ENCODE data around the gene PPM1J. TPM values are rescaled to one million over a fixed set of nuclear protein-coding genes. Genes with fewer than 3 reads are reported as not detected.

The PPM1J gene
- total and polyA plus RNA-seq, 2 of the 8 experiments (the other 6 are each of a cell fraction or from before 2014, with no cell fraction given): 19.4 to 31.6 TPM

DNA sequence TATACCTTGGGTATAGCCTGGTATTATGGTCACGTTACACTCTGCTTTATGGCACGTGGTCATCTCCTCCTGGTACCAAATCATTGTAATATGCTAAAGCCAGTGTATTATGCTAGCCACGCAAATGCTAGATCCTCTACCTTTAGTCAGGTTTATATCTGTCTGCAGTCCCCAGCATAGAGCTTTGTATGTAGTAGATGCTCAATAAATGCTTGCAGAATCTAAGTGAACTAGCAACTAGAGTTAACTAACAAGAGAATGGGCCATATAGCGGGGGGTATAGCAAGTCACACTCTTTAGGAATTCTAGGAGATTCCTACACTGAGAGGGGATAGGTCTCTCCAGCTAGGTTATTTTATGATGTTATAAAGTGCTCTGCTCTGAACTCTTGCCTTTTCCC lies 37.6 kb downstream of the PPM1J start (continued):
- TF ChIP-seq, protein P1, sequence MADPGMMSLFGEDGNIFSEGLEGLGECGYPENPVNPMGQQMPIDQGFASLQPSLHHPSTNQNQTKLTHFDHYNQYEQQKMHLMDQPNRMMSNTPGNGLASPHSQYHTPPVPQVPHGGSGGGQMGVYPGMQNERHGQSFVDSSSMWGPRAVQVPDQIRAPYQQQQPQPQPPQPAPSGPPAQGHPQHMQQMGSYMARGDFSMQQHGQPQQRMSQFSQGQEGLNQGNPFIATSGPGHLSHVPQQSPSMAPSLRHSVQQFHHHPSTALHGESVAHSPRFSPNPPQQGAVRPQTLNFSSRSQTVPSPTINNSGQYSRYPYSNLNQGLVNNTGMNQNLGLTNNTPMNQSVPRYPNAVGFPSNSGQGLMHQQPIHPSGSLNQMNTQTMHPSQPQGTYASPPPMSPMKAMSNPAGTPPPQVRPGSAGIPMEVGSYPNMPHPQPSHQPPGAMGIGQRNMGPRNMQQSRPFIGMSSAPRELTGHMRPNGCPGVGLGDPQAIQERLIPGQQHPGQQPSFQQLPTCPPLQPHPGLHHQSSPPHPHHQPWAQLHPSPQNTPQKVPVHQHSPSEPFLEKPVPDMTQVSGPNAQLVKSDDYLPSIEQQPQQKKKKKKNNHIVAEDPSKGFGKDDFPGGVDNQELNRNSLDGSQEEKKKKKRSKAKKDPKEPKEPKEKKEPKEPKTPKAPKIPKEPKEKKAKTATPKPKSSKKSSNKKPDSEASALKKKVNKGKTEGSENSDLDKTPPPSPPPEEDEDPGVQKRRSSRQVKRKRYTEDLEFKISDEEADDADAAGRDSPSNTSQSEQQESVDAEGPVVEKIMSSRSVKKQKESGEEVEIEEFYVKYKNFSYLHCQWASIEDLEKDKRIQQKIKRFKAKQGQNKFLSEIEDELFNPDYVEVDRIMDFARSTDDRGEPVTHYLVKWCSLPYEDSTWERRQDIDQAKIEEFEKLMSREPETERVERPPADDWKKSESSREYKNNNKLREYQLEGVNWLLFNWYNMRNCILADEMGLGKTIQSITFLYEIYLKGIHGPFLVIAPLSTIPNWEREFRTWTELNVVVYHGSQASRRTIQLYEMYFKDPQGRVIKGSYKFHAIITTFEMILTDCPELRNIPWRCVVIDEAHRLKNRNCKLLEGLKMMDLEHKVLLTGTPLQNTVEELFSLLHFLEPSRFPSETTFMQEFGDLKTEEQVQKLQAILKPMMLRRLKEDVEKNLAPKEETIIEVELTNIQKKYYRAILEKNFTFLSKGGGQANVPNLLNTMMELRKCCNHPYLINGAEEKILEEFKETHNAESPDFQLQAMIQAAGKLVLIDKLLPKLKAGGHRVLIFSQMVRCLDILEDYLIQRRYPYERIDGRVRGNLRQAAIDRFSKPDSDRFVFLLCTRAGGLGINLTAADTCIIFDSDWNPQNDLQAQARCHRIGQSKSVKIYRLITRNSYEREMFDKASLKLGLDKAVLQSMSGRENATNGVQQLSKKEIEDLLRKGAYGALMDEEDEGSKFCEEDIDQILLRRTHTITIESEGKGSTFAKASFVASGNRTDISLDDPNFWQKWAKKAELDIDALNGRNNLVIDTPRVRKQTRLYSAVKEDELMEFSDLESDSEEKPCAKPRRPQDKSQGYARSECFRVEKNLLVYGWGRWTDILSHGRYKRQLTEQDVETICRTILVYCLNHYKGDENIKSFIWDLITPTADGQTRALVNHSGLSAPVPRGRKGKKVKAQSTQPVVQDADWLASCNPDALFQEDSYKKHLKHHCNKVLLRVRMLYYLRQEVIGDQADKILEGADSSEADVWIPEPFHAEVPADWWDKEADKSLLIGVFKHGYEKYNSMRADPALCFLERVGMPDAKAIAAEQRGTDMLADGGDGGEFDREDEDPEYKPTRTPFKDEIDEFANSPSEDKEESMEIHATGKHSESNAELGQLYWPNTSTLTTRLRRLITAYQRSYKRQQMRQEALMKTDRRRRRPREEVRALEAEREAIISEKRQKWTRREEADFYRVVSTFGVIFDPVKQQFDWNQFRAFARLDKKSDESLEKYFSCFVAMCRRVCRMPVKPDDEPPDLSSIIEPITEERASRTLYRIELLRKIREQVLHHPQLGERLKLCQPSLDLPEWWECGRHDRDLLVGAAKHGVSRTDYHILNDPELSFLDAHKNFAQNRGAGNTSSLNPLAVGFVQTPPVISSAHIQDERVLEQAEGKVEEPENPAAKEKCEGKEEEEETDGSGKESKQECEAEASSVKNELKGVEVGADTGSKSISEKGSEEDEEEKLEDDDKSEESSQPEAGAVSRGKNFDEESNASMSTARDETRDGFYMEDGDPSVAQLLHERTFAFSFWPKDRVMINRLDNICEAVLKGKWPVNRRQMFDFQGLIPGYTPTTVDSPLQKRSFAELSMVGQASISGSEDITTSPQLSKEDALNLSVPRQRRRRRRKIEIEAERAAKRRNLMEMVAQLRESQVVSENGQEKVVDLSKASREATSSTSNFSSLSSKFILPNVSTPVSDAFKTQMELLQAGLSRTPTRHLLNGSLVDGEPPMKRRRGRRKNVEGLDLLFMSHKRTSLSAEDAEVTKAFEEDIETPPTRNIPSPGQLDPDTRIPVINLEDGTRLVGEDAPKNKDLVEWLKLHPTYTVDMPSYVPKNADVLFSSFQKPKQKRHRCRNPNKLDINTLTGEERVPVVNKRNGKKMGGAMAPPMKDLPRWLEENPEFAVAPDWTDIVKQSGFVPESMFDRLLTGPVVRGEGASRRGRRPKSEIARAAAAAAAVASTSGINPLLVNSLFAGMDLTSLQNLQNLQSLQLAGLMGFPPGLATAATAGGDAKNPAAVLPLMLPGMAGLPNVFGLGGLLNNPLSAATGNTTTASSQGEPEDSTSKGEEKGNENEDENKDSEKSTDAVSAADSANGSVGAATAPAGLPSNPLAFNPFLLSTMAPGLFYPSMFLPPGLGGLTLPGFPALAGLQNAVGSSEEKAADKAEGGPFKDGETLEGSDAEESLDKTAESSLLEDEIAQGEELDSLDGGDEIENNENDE (IDR thresholded peaks at IDR 0.05; ENCODE audit: insufficient replicate concordance, low read length): no peak
- no peak for TF ChIP-seq CBX5 (IDR thresholded peaks at IDR 0.05; ENCODE audit: low read depth, low read length)
- no peak for TF ChIP-seq SRF (IDR thresholded peaks at IDR 0.05; ENCODE audit: low read depth, low read length)

Measured in H1 (cell line).